Measurements from ENCODE around the gene ENTREP1. TPM values are rescaled to one million over a fixed set of nuclear protein-coding genes. Genes with fewer than 3 reads are reported as not detected.
A peak's percentile ranks its signal among the peaks of the same experiment; 100 is the strongest.
"Not testable (repeated sequence)": the region's sequence is repeated elsewhere in the genome, so short reads cannot be mapped to it uniquely, and the experiment has no call there.

ENTREP1 gene
- total RNA-seq, 4 donors from 2014 or later, result 1.5 to 9.2 (median 3.2) TPM

- Histone ChIP-seq H3K4me3 (peak overlapping the region in 1 of 4 donors; percentile 23), H3K27ac (peak overlapping the region in 3 of 4 donors; percentile 35 to 64 (median 51)), H3K4me1 (peaks cover 0 to 18% (median 5%) of the 10 kb centered on the region in 3 donors), H3K36me3 (no peaks in the 10 kb centered on the region), H3K9me3 (no peaks in the 10 kb centered on the region), H3K27me3 (no peaks in the 10 kb centered on the region)
- DNase-seq, result no peak
- intact Hi-C loops (cut with DNase I), result no loop called here
- 16 to 39% methylated on average over 11 of the region's 12 CpGs for WGBS, 2 donors
- TF ChIP-seq CTCF (IDR thresholded peaks at IDR 0.05) (no peak), POLR2A (IDR thresholded peaks at IDR 0.05) (no peak)
These were observed 72.6 kb downstream of the ENTREP1 start for GRCh38 chr9:69397384-69398214.

- Histone ChIP-seq H3K36me3 (no peaks in the 10 kb centered on the region), H3K4me3 (no peak overlapping the region), H3K4me1 (peaks cover 0 to 18% (median 5%) of the 10 kb centered on the region in 3 donors), H3K27ac (no peak overlapping the region), H3K9me3 (no peaks in the 10 kb centered on the region), H3K27me3 (no peaks in the 10 kb centered on the region)
- intact Hi-C loops (cut with DNase I), result no loop called here
- no peak for DNase-seq
- 60 to 92% methylated on average over 1 of the region's 1 CpG for WGBS, 2 donors
- TF ChIP-seq CTCF (IDR thresholded peaks at IDR 0.05) (no peak), POLR2A (IDR thresholded peaks at IDR 0.05) (no peak)
These were observed 75.5 kb downstream of the ENTREP1 start for GRCh38 chr9:69400470-69400869.

GRCh38 chr9:69409936-69410335 lies 84.9 kb downstream of the ENTREP1 start:
- H3K27ac ChIP-seq; H3K4me3 ChIP-seq; H3K4me1 ChIP-seq; H3K27me3 ChIP-seq; DNase-seq; intact Hi-C loops (cut with DNase I); H3K9me3 ChIP-seq; H3K36me3 ChIP-seq: not testable (repeated sequence)
- WGBS, 2 donors, result 82 to 84% methylated on average over 6 of the region's 6 CpGs

GRCh38 chr9:69411246-69411645 lies 86.2 kb downstream of the ENTREP1 start:
- no peaks in the 10 kb centered on the region for H3K36me3 ChIP-seq
- no peaks in the 10 kb centered on the region for H3K27me3 ChIP-seq
- H3K9me3 ChIP-seq, result no peaks in the 10 kb centered on the region
- intact Hi-C loops (cut with DNase I), result no loop called here
- H3K4me3 ChIP-seq, result no peak overlapping the region
- TF ChIP-seq CTCF (IDR thresholded peaks at IDR 0.05), result no peak
- no peak for TF ChIP-seq POLR2A (IDR thresholded peaks at IDR 0.05)
- peaks cover 0 to 6% (median 0%) of the 10 kb centered on the region in 3 donors for H3K4me1 ChIP-seq
- no peak for DNase-seq
- no peak overlapping the region for H3K27ac ChIP-seq
- 94 to 95% methylated on average over 3 of the region's 3 CpGs for WGBS, 2 donors

- 71 to 78% methylated on average over 32 to 34 of the region's 52 CpGs for WGBS, 2 donors
- Histone ChIP-seq H3K4me1 (peaks cover 0 to 6% (median 0%) of the 10 kb centered on the region in 3 donors), H3K27ac (no peak overlapping the region), H3K4me3 (no peak overlapping the region), H3K36me3 (no peaks in the 10 kb centered on the region), H3K27me3 (no peaks in the 10 kb centered on the region), H3K9me3 (no peaks in the 10 kb centered on the region)
- TF ChIP-seq POLR2A (IDR thresholded peaks at IDR 0.05) (no peak), CTCF (IDR thresholded peaks at IDR 0.05) (no peak)
- no peak for DNase-seq
- intact Hi-C loops (cut with DNase I), result no loop called here
These were observed 87.1 kb downstream of the ENTREP1 start for GRCh38 chr9:69411931-69412740.
